Breast epithelium (tissue), 4 donors: ENCODE results near the gene CNOT2. TPM values are rescaled to one million over a fixed set of nuclear protein-coding genes. Genes with fewer than 3 reads are reported as not detected.

ENCODE experiments used
- DNase-seq, 2 donors: peaks; one replicate each; pipeline ENCODE4 v3.0.0-alpha.2; 2019; ENCODE audit warnings: low spot score in 2 of 2
- H3K27ac ChIP-seq, 2 donors: fragments of 200-600 bp; sonication (generic) in 1 of 2; one replicate each; pipeline ENCODE4 v1.5.1; 2016 to 2019; ENCODE audit warnings: mild to moderate bottlenecking in 1 of 2
- H3K27me3 ChIP-seq, 2 donors: fragments of 200-600 bp; sonication (generic) in 1 of 2; one replicate each; pipeline versions ENCODE4 v1.5.1 to v1.6.0; 2017 to 2019; ENCODE audit warnings: control low read depth in 1 of 2, mild to moderate bottlenecking in 1 of 2
- H3K36me3 ChIP-seq: fragments of 200-600 bp; one replicate; pipeline ENCODE4 v1.5.1; 2019
- H3K4me1 ChIP-seq, 2 donors: fragments of 200-600 bp; sonication (generic); one replicate each; pipeline ENCODE4 v1.5.1; 2016 to 2019; ENCODE audit warnings: control low read depth in 1 of 2
- H3K4me3 ChIP-seq, 3 donors: fragments of 200-600 bp; sonication (generic); 1 replicate in 2 of 3; 2 replicates in 1 of 3; pipeline ENCODE4 v1.5.1; 2016 to 2019; ENCODE audit warnings: mild to moderate bottlenecking in 3 of 3, moderate library complexity in 2 of 3
- H3K9me3 ChIP-seq, 2 donors: fragments of 200-600 bp; sonication (generic) in 1 of 2; one replicate each; pipeline ENCODE4 v1.5.1; 2016 to 2019; ENCODE audit warnings: control low read depth in 1 of 2
- CTCF ChIP-seq, 3 donors: fragments of 450-650 bp; IDR thresholded peaks; one replicate each; pipeline ENCODE4 v1.5.1; 2016 to 2017; ENCODE audit warnings: antibody characterized with exemption in 3 of 3, mild to moderate bottlenecking in 3 of 3, moderate library complexity in 3 of 3
- POLR2A ChIP-seq: fragments of 450-650 bp; IDR thresholded peaks from one replicate; pipeline ENCODE4 v1.6.1; 2016; ENCODE audit warnings: antibody characterized with exemption, mild to moderate bottlenecking, moderate library complexity
- POLR2AphosphoS5 ChIP-seq, 3 donors: sonication (generic); formaldehyde crosslinking; IDR thresholded peaks; one replicate each; pipeline ENCODE4 v1.6.1; 2017; ENCODE audit warnings: antibody characterized with exemption in 3 of 3
- intact Hi-C: fragments of 100-400 bp; cut with DNase I; formaldehyde crosslinking; loops from one replicate; pipeline ENCODE4 v1.15.1; 2023; ENCODE audit warnings: low total_unique reads
- total RNA-seq, 3 donors: library from RNA; depleted of rRNA; stranded (reverse); fragments of >200 nt; gene quantifications; one replicate each; pipeline ENCODE4 v1.1.0, GENCODE V29; 2016

Gene CNOT2
- total RNA-seq, 3 donors from 2014 or later, result 132 to 275 (median 191) TPM

- intact Hi-C loops, result no loop called here
- no peak for TF ChIP-seq POLR2A
- no peak for TF ChIP-seq POLR2AphosphoS5 (IDR thresholded peaks at IDR 0.05)
- no peak for TF ChIP-seq CTCF (IDR thresholded peaks at IDR 0.05)
- no peaks in the 10 kb centered on the region for H3K36me3 ChIP-seq
These were observed 95.3 kb downstream of the CNOT2 start for GRCh38 chr12:70338531-70338930.

GRCh38 chr12:70351076-70351475 is 107.8 kb downstream of the CNOT2 start:
- TF ChIP-seq POLR2AphosphoS5 (IDR thresholded peaks at IDR 0.05), result no peak
- no peak for TF ChIP-seq POLR2A
- no peak for TF ChIP-seq CTCF (IDR thresholded peaks at IDR 0.05)
- Histone ChIP-seq H3K9me3 (no peaks in the 10 kb centered on the region), H3K4me3 (no peak overlapping the region), H3K27ac (no peak overlapping the region), H3K36me3 (no peaks in the 10 kb centered on the region), H3K4me1 (no peaks in the 10 kb centered on the region), H3K27me3 (no peaks in the 10 kb centered on the region)
- DNase-seq, result no peak
- intact Hi-C loops, result no loop called here

More at GRCh38 chr12:70338531-70338930, 95.3 kb downstream of the CNOT2 start:
- Histone ChIP-seq H3K27me3 (no peaks in the 10 kb centered on the region), H3K4me3 (no peak overlapping the region), H3K27ac (no peak overlapping the region), H3K4me1 (no peaks in the 10 kb centered on the region), H3K9me3 (no peaks in the 10 kb centered on the region)
- DNase-seq, result no peak

GRCh38 chr12:70353780-70354660 is 110.8 kb downstream of the CNOT2 start:
- TF ChIP-seq POLR2A (no peak), CTCF (IDR thresholded peaks at IDR 0.05) (no peak), POLR2AphosphoS5 (IDR thresholded peaks at IDR 0.05) (no peak)
- Histone ChIP-seq H3K4me3 (no peak overlapping the region), H3K27me3 (no peaks in the 10 kb centered on the region), H3K9me3 (no peaks in the 10 kb centered on the region), H3K27ac (no peak overlapping the region), H3K4me1 (no peaks in the 10 kb centered on the region), H3K36me3 (no peaks in the 10 kb centered on the region)
- intact Hi-C loops, result no loop called here
- no peak for DNase-seq

- no peak for TF ChIP-seq POLR2AphosphoS5 (IDR thresholded peaks at IDR 0.05)
- no peak for TF ChIP-seq CTCF (IDR thresholded peaks at IDR 0.05)
- no peak for TF ChIP-seq POLR2A
- Histone ChIP-seq H3K4me1 (no peaks in the 10 kb centered on the region), H3K36me3 (no peaks in the 10 kb centered on the region), H3K9me3 (no peaks in the 10 kb centered on the region), H3K27ac (no peak overlapping the region), H3K4me3 (no peak overlapping the region), H3K27me3 (no peaks in the 10 kb centered on the region)
- intact Hi-C loops, result loop anchor here (5.0 kb wide), 1 partner anchor 673 kb away; no protein-coding TSS in a partner anchor
- no peak for DNase-seq
These were observed 111.6 kb downstream of the CNOT2 start for GRCh38 chr12:70354787-70355186.

GRCh38 chr12:70355972-70356371 is 112.7 kb downstream of the CNOT2 start:
- no peaks in the 10 kb centered on the region for H3K36me3 ChIP-seq
- no peak for DNase-seq

More at GRCh38 chr12:70355972-70356371, 112.7 kb downstream of the CNOT2 start:
- intact Hi-C loops, result loop anchor here (5.0 kb wide), 1 partner anchor 671 kb away; no protein-coding TSS in a partner anchor
- TF ChIP-seq POLR2A, result no peak
- TF ChIP-seq POLR2AphosphoS5 (IDR thresholded peaks at IDR 0.05), result no peak
- TF ChIP-seq CTCF (IDR thresholded peaks at IDR 0.05), result no peak
- Histone ChIP-seq H3K27me3 (no peaks in the 10 kb centered on the region), H3K9me3 (no peaks in the 10 kb centered on the region), H3K4me1 (no peaks in the 10 kb centered on the region), H3K4me3 (no peak overlapping the region), H3K27ac (no peak overlapping the region)
